OCI-LY7 (cell line): ENCODE measurements around the gene CHCHD6. TPM values are rescaled to one million over a fixed set of nuclear protein-coding genes. Genes with fewer than 3 reads are reported as not detected.

ENCODE experiments used
- BruUV-seq: library from RNA; stranded (reverse); fragments of 400-500 nt; replicated peaks from 2 replicates; lab custom pipeline; 2021; lab: Mats Ljungman, UMichigan
- CTCF ChIA-PET: fragments of 300-600 bp; sonication (Branson Sonifier 250); formaldehyde crosslinking; loops from one replicate; lab custom pipeline; 2022; ENCODE audit warnings: antibody characterized with exemption; ENCODE audit not compliant: unreplicated experiment; lab: Charles Lee
- POLR2A ChIA-PET: fragments of 300-600 bp; sonication (Branson Sonifier 250); formaldehyde crosslinking; loops from one replicate; lab custom pipeline; 2022; ENCODE audit warnings: antibody characterized with exemption; lab: Charles Lee
- DNase-seq: peaks from one replicate; pipeline ENCODE4 v3.0.0-alpha.2; 2015; ENCODE audit warnings: low spot score
- H2AFZ ChIP-seq: fragments of 200-600 bp; sonication (generic), shearing (Covaris generic); 2 replicates; pipeline ENCODE4 v1.6.1; 2014; ENCODE audit warnings: mild to moderate bottlenecking, antibody characterized with exemption, low read length, moderate library complexity
- H3K27ac ChIP-seq: fragments of 200-600 bp; sonication (generic); 2 replicates; pipeline ENCODE4 v1.5.1; 2014; ENCODE audit warnings: mixed run types, low read depth, mild to moderate bottlenecking, moderate library complexity, low read length, inconsistent platforms; ENCODE audit not compliant: poor library complexity, severe bottlenecking
- H3K36me3 ChIP-seq: fragments of 200-600 bp; sonication (generic); 2 replicates; pipeline ENCODE4 v1.6.1; 2014; ENCODE audit warnings: mild to moderate bottlenecking, antibody characterized with exemption, low read length, moderate library complexity, mixed read lengths; ENCODE audit not compliant: insufficient read depth
- H3K4me1 ChIP-seq: fragments of 200-600 bp; sonication (generic); 2 replicates; pipeline ENCODE4 v1.5.1; 2014; ENCODE audit warnings: mild to moderate bottlenecking, low read length; ENCODE audit not compliant: insufficient read depth, poor library complexity, severe bottlenecking
- H3K4me2 ChIP-seq: fragments of 200-600 bp; sonication (generic); 2 replicates; pipeline ENCODE4 v1.6.1; 2014; ENCODE audit warnings: mild to moderate bottlenecking, low read length
- H3K4me3 ChIP-seq: fragments of 200-600 bp; sonication (generic); 2 replicates; pipeline ENCODE4 v1.5.1; 2014; ENCODE audit warnings: mild to moderate bottlenecking, low read depth, low read length; ENCODE audit not compliant: poor library complexity, severe bottlenecking
- H3K79me2 ChIP-seq: fragments of 200-600 bp; sonication (generic); 2 replicates; pipeline ENCODE4 v1.6.1; 2016; ENCODE audit warnings: low read depth, mild to moderate bottlenecking, low read length, moderate library complexity, mixed read lengths; ENCODE audit not compliant: insufficient read depth
- H3K9me2 ChIP-seq: fragments of 200-600 bp; sonication (generic); 2 replicates; pipeline ENCODE4 v1.6.1; 2016; ENCODE audit warnings: mild to moderate bottlenecking, low read length, mixed read lengths; ENCODE audit not compliant: insufficient read depth
- H3K9me3 ChIP-seq: fragments of 200-600 bp; sonication (generic); 2 replicates; pipeline ENCODE4 v1.6.1; 2014; ENCODE audit warnings: mild to moderate bottlenecking, mixed run types, low read length, mixed read lengths
- H4K20me1 ChIP-seq: fragments of 200-600 bp; sonication (generic); 2 replicates; pipeline ENCODE4 v1.6.1; 2014; ENCODE audit warnings: mild to moderate bottlenecking, antibody characterized with exemption, low read length, moderate library complexity, mixed read lengths; ENCODE audit not compliant: insufficient read depth
- EZH2phosphoT487 ChIP-seq: fragments of 200-600 bp; sonication (generic); IDR thresholded peaks from 2 replicates; pipeline ENCODE4 v1.6.1; 2018; ENCODE audit warnings: low read depth, borderline replicate concordance, mild to moderate bottlenecking, mixed run types, antibody characterized with exemption, low read length, moderate library complexity, mixed read lengths
- intact Hi-C: fragments of 100-400 bp; cut with micrococcal nuclease; formaldehyde crosslinking; loops from one replicate; pipeline ENCODE4 v1.10.0; 2022; ENCODE audit not compliant: unreplicated experiment
- total RNA-seq, 2 experiments: library from RNA; depleted of rRNA in 1 of 2; stranded (reverse); fragments of >200 nt in 1 of 2; shearing (Covaris generic) in 1 of 2; gene quantifications; 2 replicates each; pipeline ENCODE4 v1.2.3, GENCODE V29; 2014 to 2022
- TF ChIP-seq, protein P1 (sequence below): fragments of 200-600 bp; sonication (generic); conservative IDR thresholded peaks from 2 replicates; pipeline ENCODE4 v1.5.1; 2014; ENCODE audit warnings: mild to moderate bottlenecking, antibody characterized with exemption, low read length, moderate library complexity, mixed read lengths

CHCHD6 gene
- total RNA-seq, 2 experiments from 2014 or later, result 14.7 to 21.2 TPM

GRCh38 chr3:126758882-126759281 is 54.8 kb downstream of the CHCHD6 start:
- intact Hi-C loops, result no loop called here

DNA sequence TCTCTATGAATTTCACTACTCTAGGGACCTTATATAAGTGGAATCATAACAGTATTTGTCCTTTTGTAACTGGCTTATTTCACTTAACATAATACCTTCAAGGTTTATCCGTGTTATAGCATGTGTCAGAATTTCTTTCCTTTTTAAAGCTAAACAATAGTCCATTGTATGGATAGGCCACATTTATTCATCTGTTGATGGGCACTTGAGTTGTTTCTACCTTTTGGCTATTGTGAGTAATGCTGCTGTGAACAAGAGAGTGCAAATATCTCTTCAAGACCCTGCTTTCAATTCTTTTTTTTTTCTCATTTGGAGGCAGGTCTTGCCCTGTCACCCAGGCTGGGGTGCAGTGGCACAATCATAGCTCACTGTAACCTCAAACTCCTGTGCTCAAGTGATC is 56.5 kb downstream of the CHCHD6 start:
- TF ChIP-seq, protein P1, sequence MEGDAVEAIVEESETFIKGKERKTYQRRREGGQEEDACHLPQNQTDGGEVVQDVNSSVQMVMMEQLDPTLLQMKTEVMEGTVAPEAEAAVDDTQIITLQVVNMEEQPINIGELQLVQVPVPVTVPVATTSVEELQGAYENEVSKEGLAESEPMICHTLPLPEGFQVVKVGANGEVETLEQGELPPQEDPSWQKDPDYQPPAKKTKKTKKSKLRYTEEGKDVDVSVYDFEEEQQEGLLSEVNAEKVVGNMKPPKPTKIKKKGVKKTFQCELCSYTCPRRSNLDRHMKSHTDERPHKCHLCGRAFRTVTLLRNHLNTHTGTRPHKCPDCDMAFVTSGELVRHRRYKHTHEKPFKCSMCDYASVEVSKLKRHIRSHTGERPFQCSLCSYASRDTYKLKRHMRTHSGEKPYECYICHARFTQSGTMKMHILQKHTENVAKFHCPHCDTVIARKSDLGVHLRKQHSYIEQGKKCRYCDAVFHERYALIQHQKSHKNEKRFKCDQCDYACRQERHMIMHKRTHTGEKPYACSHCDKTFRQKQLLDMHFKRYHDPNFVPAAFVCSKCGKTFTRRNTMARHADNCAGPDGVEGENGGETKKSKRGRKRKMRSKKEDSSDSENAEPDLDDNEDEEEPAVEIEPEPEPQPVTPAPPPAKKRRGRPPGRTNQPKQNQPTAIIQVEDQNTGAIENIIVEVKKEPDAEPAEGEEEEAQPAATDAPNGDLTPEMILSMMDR, result no peak
- no peak for TF ChIP-seq EZH2phosphoT487
- ChIA-PET CTCF (no interaction called here), POLR2A (no interaction called here)
- Histone ChIP-seq H3K9me3 (no peaks in the 10 kb centered on the region), H3K9me2 (no peaks in the 10 kb centered on the region), H3K79me2 (no peaks in the 10 kb centered on the region), H3K27ac (no peak overlapping the region), H3K4me2 (no peak overlapping the region), H3K4me3 (no peak overlapping the region), H3K4me1 (no peaks in the 10 kb centered on the region), H3K36me3 (no peaks in the 10 kb centered on the region), H4K20me1 (no peaks in the 10 kb centered on the region), H2AFZ (no peak overlapping the region)
- intact Hi-C loops, result no loop called here
- BruUV-seq, result no TSS peak
- no peak for DNase-seq

More at GRCh38 chr3:126758882-126759281, 54.8 kb downstream of the CHCHD6 start:
- H3K79me2 ChIP-seq, result no peaks in the 10 kb centered on the region
- no peak overlapping the region for H2AFZ ChIP-seq
- TF ChIP-seq EZH2phosphoT487, result no peak
- TF ChIP-seq, protein P1, result no peak
- H3K9me2 ChIP-seq, result no peaks in the 10 kb centered on the region
- H3K36me3 ChIP-seq, result no peaks in the 10 kb centered on the region
- no peak for DNase-seq
- no peak overlapping the region for H3K4me2 ChIP-seq
- H3K4me1 ChIP-seq, result no peaks in the 10 kb centered on the region
- H3K9me3 ChIP-seq, result no peaks in the 10 kb centered on the region
- H3K4me3 ChIP-seq, result no peak overlapping the region
- CTCF ChIA-PET, result no interaction called here
- no TSS peak for BruUV-seq
- POLR2A ChIA-PET, result interaction anchor here (0.6 kb wide), 1 partner anchor 185 kb away, joined by 3 read pairs; no protein-coding TSS in a partner anchor
- no peak overlapping the region for H3K27ac ChIP-seq
- H4K20me1 ChIP-seq, result no peaks in the 10 kb centered on the region

GRCh38 chr3:126763035-126763434 is 59.0 kb downstream of the CHCHD6 start:
- Histone ChIP-seq H3K9me3 (no peaks in the 10 kb centered on the region), H3K9me2 (no peaks in the 10 kb centered on the region), H3K27ac (no peak overlapping the region), H3K4me2 (no peak overlapping the region), H3K4me1 (no peaks in the 10 kb centered on the region), H3K79me2 (no peaks in the 10 kb centered on the region), H3K4me3 (no peak overlapping the region), H3K36me3 (no peaks in the 10 kb centered on the region), H4K20me1 (no peaks in the 10 kb centered on the region), H2AFZ (no peak overlapping the region)
- POLR2A ChIA-PET, result no interaction called here
- TF ChIP-seq, protein P1, result no peak
- TF ChIP-seq EZH2phosphoT487, result no peak
- intact Hi-C loops, result no loop called here
- CTCF ChIA-PET, result no interaction called here
- BruUV-seq, result no TSS peak
- no peak for DNase-seq
